NCI-H82 treated with DMSO at 0.1 percent for 48 hours (cell line): ENCODE measurements around the gene CD48.

Experiments
- DNase-seq: peaks from one replicate; lab custom pipeline; 2025; ENCODE audit not compliant: unreplicated experiment; lab: John Stamatoyannopoulos, UW

CD48 gene

GRCh38 chr1:160656737-160657136 lies 54.9 kb downstream of the CD48 start:
- DNase-seq = no peak

- DNase-seq = no peak
These were observed 58.0 kb downstream of the CD48 start for GRCh38 chr1:160653620-160654016.

DNA sequence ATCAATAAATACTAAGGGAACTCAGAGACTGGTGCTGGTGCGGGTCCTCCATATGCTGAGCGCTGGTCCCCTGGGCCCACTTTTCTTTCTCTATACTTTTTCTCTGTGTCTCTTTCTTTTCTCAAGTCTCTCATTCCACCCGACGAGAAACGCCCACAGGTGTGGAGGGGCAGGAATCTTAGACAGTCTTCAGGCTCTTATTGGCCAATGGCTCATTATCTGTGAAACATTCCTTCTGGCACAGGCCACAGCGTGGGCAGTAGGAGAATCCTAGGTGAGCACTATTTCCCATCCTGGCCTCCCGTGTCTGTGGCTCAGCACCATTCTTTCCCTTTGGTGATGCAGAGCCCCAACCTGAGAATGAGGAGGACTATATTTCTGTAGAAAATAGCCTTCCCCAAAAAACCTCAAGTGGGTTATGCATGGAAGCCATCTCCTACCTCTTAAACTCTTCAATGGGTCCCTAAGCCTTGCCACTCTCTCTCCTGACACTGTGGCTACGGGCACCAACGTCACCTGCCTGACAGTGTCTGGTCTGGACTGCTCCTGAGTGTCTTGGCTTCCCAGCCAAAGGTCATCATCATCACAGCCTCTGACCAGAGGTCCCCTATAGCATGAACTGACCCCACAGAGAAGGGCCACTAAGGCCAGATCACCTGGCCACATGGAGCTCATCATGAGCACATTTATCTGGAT lies 58.5 kb downstream of the CD48 start:
- no peak for DNase-seq

GRCh38 chr1:160652065-160652641 lies 59.5 kb downstream of the CD48 start:
- DNase-seq = peak; percentile 62

DNA sequence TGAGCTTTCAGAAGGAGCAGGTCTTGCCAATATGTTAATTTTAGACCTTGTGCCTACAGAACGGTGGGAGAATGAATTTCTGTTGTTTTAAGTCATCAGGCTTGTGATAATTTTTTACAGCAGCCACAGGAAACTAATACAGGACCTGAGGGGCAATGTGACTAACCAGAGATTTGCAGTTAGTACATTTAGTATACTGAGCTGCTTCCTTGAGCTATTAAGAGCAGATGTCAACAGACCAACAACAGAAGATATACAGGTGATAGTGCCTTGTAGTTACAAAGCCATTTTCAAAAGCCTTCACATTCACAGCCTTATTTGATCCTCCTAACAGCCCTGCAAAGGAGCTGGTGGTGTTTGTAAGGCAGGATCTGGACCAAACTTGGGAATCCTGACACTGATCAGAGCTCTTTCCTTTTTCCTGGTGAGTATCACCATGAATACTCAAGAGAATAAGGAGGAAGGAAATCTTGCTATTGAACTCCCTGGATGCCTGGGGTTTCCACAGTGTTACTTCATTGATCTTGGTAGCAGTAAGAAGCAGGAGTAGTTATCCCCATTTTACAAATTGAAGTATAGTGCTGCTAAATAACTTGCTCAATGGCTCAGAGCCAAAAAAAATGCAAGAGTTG lies 60.1 kb downstream of the CD48 start:
- DNase-seq = peak; percentile 58

GRCh38 chr1:160647329-160647720 lies 64.3 kb downstream of the CD48 start:
- no peak for DNase-seq

- DNase-seq = no peak
These were observed 64.8 kb downstream of the CD48 start, which contains the start of gene SLAMF1 for GRCh38 chr1:160646711-160647328. SLAMF1 (minus strand) TSS chr1:160647044; CDS start chr1:160646945, 99 bp downstream.

- DNase-seq = no peak
These were observed 65.4 kb downstream of the CD48 start for GRCh38 chr1:160646180-160646579.

DNA sequence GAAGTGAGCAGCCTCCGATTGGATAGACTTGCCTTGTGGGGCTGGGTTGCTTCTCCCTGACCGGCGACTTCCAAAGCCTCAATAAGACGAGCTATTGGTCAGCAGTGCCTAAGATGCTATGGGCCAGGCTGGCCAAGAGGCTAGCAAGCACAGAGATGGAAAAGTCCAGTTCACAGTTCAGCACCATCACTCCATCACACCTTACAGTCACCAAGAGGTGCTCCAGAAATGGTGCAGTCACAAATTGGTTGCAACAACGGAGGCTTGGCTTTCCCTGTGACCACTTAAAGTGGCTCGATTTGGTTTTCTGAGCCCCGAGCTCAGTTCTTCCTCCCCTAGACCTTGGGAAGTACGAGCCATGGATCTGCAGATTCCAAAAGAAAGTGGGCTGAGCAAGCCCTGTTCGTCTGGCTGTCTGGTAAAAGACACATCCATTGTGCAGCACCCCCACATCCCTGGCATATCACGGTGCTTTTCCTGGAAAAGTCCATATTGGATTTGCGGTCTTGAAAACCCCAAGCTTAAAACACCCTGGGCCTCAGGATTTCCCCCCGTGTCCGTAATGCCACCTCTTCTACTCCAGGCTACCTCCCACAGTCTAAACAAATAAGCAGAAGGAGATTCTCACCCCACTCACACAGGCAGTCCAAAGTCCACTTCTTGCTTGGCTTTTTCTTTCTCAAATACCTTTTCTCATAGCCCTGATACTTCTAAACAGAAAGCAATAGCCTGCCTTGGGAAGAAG lies 66.1 kb downstream of the CD48 start:
- no peak for DNase-seq

DNA sequence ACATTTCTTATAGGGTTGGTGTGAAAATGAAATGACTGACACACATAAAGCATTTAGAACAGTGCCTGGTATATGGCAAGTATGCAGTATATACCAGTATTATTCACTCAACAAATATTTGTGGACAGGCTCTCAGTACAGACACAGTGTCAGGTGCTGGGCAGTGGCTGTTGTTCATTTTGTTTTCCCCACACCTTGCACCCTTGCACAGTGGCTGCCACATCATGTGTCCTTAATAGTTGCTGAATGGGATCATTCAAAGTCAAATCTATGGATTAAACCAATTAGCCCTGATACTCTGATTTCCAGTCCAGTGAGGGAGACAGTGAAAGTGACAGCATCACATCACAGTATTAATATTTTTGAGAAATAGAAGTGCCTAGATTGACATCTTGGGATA lies 67.2 kb downstream of the CD48 start:
- no peak for DNase-seq

DNA sequence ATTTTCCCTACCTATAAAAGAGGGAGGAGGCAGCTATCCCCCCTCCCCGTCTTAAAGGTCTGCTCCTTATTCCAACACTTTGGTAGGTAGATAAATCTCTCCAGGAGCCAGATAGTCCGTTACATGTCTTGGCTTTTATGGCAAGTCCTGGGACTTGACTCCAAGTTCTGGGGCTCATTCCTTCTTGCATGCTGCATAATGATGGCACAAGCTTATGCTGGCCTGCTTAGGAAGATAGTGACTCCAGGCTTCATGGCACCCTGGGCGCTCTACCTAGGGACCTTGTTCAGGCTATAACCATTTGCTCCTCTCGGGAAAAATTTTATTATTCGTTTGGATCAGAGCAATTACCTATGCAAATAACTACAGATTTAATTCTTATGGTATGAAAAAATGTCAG lies 68.5 kb downstream of the CD48 start:
- DNase-seq = no peak

GRCh38 chr1:160642281-160642644 lies 69.4 kb downstream of the CD48 start:
- no peak for DNase-seq

GRCh38 chr1:160641323-160642280 lies 70.0 kb downstream of the CD48 start:
- no peak for DNase-seq

DNA sequence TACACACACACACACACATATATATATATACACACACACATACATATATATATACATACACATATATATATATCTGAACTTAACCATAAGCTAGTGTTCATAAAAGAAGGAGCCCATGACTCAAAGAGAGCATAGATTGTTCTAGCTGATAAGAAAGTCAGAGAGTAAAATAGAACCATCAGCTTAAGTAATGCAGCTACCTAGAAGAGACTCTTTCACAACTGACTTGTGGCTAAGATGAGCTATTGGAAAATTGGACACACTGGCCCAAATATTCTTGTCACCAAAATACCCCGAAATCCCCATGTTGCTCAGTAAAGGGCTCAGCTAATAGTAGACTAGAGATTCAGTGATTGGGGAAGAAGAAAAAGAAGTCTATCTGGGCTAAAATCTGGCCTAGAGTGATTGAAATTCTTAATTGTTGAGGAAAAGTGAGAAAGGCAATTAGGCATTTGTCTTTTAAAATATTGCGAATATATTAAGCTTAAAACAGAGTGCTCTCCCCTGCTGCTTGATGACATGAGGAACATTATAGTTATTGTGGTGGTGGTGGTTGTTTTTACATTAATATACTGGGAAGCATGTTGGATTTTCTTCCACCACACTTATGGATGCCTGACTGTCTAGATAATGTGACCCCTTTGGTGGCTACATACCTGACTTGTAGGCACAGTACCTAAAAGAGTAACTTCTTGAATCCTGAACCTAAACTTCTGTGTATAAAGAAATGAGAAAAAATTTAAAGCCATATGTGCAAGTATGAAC lies 71.1 kb downstream of the CD48 start:
- DNase-seq = no peak

DNA sequence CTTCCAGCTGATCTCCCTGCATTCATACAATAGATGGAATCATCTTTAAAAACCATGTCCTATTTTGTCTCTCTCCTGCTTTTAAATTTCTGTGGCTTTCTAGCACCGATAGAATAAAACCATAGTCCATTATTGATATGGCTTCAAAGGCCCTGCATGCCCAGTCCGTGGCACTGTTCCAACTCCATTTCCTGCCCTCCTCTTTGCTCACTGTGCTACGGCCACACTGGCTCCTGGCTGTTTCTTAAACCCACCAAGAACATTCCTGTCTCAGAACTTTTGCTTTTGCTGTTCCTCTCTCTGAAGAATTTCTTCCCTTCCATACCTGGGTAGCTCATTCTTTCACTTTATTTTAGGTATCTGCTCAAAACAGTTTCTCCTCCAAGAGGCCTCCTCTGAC lies 72.0 kb downstream of the CD48 start:
- DNase-seq = no peak

DNA sequence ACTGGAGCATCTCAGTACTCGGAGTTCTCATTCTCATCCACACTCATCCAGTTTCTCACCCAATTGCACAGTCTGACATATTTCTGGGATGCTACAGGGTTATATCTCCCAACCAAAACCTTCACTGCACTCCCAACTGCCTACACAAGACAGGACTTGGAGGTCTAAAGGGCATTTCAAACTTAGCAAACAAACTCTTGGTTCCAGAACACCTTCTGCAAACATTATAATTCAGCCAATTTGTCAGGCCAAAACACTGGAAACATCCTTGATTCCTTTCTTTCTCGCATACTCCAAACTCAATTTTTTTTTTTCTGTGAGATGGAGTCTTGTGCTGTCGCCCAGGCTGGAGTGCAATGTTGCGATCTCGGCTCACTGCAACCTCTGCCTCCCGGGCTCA lies 72.7 kb downstream of the CD48 start:
- no peak for DNase-seq

GRCh38 chr1:160638540-160638857 lies 73.1 kb downstream of the CD48 start:
- DNase-seq = no peak

GRCh38 chr1:160637821-160638539 lies 73.6 kb downstream of the CD48 start:
- no peak for DNase-seq

DNA sequence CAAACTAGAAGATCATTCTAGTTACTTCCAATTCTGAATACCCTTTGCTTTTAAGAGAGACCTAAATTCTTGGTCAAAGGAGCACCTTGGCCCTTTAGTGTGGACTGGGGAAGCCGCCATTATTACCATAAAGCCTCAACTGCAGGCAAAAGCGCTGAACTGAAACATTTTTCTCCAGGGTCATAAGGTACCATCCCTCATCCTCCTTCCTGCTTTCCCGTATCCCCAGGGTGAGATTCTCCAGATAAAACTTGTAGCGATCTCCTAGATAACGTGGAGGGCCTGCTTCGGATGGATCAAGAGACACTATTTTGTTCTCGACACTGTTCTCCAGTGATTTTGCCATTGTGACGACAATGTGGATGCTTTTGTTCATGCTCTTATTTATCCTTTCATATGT lies 74.6 kb downstream of the CD48 start:
- no peak for DNase-seq
